GM18870 (cell line): ENCODE data around the gene SFT2D1.
A peak's percentile ranks its signal among the peaks of the same experiment; 100 is the strongest.
"Not testable (repeated sequence)": the region's sequence is repeated elsewhere in the genome, so short reads cannot be mapped to it uniquely, and the experiment has no call there.

ENCODE experiments used
- ATAC-seq: cut with Tn5 transposase; IDR thresholded peaks from one replicate; pipeline ENCODE4 v1.9.1; 2021; ENCODE audit warnings: moderate library complexity; ENCODE audit not compliant: unreplicated experiment

Gene SFT2D1

GRCh38 chr6:166364456-166364855 lies 22.1 kb upstream of the SFT2D1 start:
- no peak for ATAC-seq

GRCh38 chr6:166362427-166362826 lies 20.1 kb upstream of the SFT2D1 start:
- ATAC-seq = not testable (repeated sequence)

GRCh38 chr6:166361077-166361429 lies 18.7 kb upstream of the SFT2D1 start:
- no peak for ATAC-seq

GRCh38 chr6:166360243-166361076 lies 18.1 kb upstream of the SFT2D1 start:
- no peak for ATAC-seq

- ATAC-seq = no peak
These were observed 13.2 kb upstream of the SFT2D1 start for GRCh38 chr6:166355552-166355951.

GRCh38 chr6:166354965-166355364 lies 12.6 kb upstream of the SFT2D1 start:
- no peak for ATAC-seq

GRCh38 chr6:166354143-166354542 lies 11.8 kb upstream of the SFT2D1 start:
- no peak for ATAC-seq

GRCh38 chr6:166353507-166353906 lies 11.2 kb upstream of the SFT2D1 start:
- ATAC-seq = no peak

GRCh38 chr6:166352923-166353322 lies 10.6 kb upstream of the SFT2D1 start:
- no peak for ATAC-seq

- peak; percentile 94 for ATAC-seq
These were observed 9.5 kb upstream of the SFT2D1 start for GRCh38 chr6:166351715-166352285.

GRCh38 chr6:166348305-166348949 lies 6.1 kb upstream of the SFT2D1 start:
- ATAC-seq = no peak

- ATAC-seq = no peak
These were observed 4.6 kb upstream of the SFT2D1 start for GRCh38 chr6:166346965-166347364.

- ATAC-seq = no peak
These were observed 4.1 kb upstream of the SFT2D1 start for GRCh38 chr6:166346449-166346848.

- not testable (repeated sequence) for ATAC-seq
These were observed 3.3 kb upstream of the SFT2D1 start for GRCh38 chr6:166345672-166346071.

- ATAC-seq = not testable (repeated sequence)
These were observed 2.6 kb upstream of the SFT2D1 start for GRCh38 chr6:166344921-166345320.

- ATAC-seq = no peak
These were observed 1.9 kb upstream of the SFT2D1 start for GRCh38 chr6:166344240-166344639.

GRCh38 chr6:166343150-166343487 lies 774 bp upstream of the SFT2D1 start:
- peak; percentile 37 for ATAC-seq

GRCh38 chr6:166341977-166342348 lies 382 bp downstream of the SFT2D1 start:
- no peak for ATAC-seq

- ATAC-seq = no peak
These were observed 881 bp downstream of the SFT2D1 start for GRCh38 chr6:166341464-166341863.

- no peak for ATAC-seq
These were observed 3.5 kb downstream of the SFT2D1 start for GRCh38 chr6:166338854-166339253.

GRCh38 chr6:166336847-166337246 lies 5.5 kb downstream of the SFT2D1 start:
- no peak for ATAC-seq
